ENCODE data around the gene CDC42SE2.

DNA sequence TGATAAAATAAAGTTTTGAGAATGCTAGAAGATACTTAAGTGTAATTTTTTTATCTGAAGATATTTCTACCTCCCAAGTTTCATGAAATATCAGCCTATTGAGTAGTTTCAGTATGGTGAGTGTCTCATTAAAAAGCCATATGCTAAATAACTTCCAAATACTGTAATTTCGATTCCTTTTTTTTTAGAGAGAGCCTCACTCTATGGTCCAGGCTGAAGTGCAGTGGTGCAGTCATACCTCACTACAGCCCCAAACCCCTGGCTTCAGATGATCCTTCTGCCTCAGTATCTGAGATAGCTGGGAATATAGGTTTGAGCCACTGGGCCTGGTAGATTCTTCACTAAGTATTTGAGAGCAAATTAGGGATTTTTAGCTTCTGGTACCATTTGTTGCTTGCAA, 24.5 kb downstream of the CDC42SE2 start:
- TF ChIP-seq, protein P1, sequence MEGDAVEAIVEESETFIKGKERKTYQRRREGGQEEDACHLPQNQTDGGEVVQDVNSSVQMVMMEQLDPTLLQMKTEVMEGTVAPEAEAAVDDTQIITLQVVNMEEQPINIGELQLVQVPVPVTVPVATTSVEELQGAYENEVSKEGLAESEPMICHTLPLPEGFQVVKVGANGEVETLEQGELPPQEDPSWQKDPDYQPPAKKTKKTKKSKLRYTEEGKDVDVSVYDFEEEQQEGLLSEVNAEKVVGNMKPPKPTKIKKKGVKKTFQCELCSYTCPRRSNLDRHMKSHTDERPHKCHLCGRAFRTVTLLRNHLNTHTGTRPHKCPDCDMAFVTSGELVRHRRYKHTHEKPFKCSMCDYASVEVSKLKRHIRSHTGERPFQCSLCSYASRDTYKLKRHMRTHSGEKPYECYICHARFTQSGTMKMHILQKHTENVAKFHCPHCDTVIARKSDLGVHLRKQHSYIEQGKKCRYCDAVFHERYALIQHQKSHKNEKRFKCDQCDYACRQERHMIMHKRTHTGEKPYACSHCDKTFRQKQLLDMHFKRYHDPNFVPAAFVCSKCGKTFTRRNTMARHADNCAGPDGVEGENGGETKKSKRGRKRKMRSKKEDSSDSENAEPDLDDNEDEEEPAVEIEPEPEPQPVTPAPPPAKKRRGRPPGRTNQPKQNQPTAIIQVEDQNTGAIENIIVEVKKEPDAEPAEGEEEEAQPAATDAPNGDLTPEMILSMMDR (IDR thresholded peaks at IDR 0.05), result no peak
- no peak for TF ChIP-seq POLR2A (IDR thresholded peaks at IDR 0.05)

All from esophagus squamous epithelium (tissue), 4 donors.